Measurements from ENCODE around the gene FASN.

DNA sequence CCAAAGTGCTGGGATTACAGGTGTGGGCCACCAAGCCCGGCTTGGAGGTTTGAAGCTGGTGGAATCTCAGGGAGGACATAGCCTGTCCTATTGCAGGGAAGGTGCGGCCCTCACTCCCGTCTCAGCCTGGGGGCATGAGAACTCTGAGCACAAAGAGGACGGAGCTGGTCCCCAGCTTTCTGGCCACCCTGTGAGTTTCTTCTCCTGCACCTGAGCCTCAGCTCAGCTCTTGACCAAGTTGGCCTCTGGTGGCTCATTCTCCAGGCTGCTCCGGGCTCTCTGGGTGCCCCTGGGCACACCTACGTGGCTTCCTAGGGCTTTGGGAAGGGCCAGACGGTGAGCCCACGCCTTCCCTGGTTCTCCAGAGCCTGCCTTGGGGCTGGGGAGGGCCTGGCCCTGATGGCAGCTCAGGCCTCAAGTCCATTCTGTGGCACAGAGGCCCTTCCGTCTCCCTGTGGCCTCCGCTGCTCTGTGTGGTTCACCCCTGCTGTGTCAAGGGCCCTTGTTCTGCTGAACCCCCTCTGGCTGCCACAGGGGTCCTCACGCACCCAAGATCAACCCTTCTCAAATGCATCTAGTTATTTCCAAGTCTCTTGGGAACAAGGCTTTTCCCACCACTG lies 6.9 kb upstream of the FASN start:
- TF ChIP-seq, protein P1, sequence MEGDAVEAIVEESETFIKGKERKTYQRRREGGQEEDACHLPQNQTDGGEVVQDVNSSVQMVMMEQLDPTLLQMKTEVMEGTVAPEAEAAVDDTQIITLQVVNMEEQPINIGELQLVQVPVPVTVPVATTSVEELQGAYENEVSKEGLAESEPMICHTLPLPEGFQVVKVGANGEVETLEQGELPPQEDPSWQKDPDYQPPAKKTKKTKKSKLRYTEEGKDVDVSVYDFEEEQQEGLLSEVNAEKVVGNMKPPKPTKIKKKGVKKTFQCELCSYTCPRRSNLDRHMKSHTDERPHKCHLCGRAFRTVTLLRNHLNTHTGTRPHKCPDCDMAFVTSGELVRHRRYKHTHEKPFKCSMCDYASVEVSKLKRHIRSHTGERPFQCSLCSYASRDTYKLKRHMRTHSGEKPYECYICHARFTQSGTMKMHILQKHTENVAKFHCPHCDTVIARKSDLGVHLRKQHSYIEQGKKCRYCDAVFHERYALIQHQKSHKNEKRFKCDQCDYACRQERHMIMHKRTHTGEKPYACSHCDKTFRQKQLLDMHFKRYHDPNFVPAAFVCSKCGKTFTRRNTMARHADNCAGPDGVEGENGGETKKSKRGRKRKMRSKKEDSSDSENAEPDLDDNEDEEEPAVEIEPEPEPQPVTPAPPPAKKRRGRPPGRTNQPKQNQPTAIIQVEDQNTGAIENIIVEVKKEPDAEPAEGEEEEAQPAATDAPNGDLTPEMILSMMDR (IDR thresholded peaks at IDR 0.05) = no peak
- no peak for TF ChIP-seq ZFX (IDR thresholded peaks at IDR 0.05; ENCODE audit: borderline replicate concordance)
